SK-N-SH (cell line): Measurements from ENCODE around the gene WNT3. TPM values are rescaled to one million over a fixed set of nuclear protein-coding genes. Genes with fewer than 3 reads are reported as not detected.

Experiments
- CTCF ChIP-seq: fragments of 200-600 bp; sonication (generic); IDR thresholded peaks from 2 replicates; pipeline ENCODE4 v1.6.1; 2017; ENCODE audit warnings: antibody characterized with exemption, mild to moderate bottlenecking, moderate library complexity
- EP300 ChIP-seq, 2 experiments: IDR thresholded peaks; 2 replicates each; pipeline versions ENCODE4 v1.4.0 to v1.6.1; 2012; ENCODE audit warnings: borderline replicate concordance in 1 of 2, low read depth in 1 of 2, low read length in 1 of 2
- NFIC ChIP-seq: IDR thresholded peaks from 2 replicates; pipeline ENCODE4 v1.4.0; 2012; ENCODE audit warnings: borderline replicate concordance
- NRF1 ChIP-seq: IDR thresholded peaks from 2 replicates; pipeline ENCODE4 v1.6.1; 2012; ENCODE audit warnings: low read depth, mild to moderate bottlenecking, low read length
- REST ChIP-seq: IDR thresholded peaks from 2 replicates; pipeline ENCODE4 v1.6.1; 2012; ENCODE audit warnings: mild to moderate bottlenecking, low read depth, low read length, moderate library complexity
- RFX5 ChIP-seq: IDR thresholded peaks from 2 replicates; pipeline ENCODE4 v1.6.1; 2012; ENCODE audit warnings: mild to moderate bottlenecking, improper control_type of control experiment, low read length
- polyA plus RNA-seq, 3 experiments: library from polyadenylated mRNA; depleted of rRNA; stranded (reverse); fragments of >200 nt; gene quantifications; 2 replicates each; pipeline ENCODE4 v1.2.3, GENCODE V29; 2012

WNT3 gene
- polyA plus RNA-seq, 1 of the 3 experiments (the other 2 are of a cell fraction), result 5.3 TPM

DNA sequence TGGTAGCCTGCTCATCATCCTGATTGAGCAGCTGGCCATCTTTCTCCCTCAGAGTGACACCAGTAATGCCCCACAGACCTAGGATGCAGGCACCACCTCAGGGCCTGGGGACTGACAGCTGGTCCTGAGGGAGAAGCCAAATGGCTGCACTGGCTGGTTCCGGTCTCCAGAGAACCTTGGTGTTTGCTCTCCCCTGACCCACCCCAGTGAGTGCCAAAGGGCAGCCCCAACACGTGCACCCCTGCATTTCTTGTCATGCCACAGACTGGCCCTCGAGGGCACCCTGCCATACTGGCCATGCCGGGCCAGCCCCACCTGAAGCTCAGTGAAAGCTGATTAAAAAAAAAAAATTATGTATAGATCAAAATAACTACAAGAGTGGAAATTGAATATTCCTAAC is 100.5 kb downstream of the WNT3 start (continued):
- TF ChIP-seq REST (no peak), CTCF (no peak), RFX5 (no peak), EP300 (IDR thresholded peaks at IDR 0.05; ENCODE audit: borderline replicate concordance in 1 of 2, low read depth in 1 of 2, low read length in 1 of 2) (no peak), NFIC (no peak), NRF1 (no peak)

Other genes starting within 250 kb of the WNT3 start
- 2.9 and 5.1 TPM in 2 replicates for gene ARL17A, start 239.0 kb downstream of the WNT3 start, polyA plus RNA-seq (2012; rRNA removed)
- gene NSF, start 228.0 kb downstream of the WNT3 start, polyA plus RNA-seq (2012; rRNA removed), result 31.4 and 40.8 TPM in 2 replicates
- gene WNT9B, start 32.9 kb upstream of the WNT3 start, polyA plus RNA-seq (2012; rRNA removed), result not detected in 2 replicates
- gene GOSR2, start 104.5 kb upstream of the WNT3 start, polyA plus RNA-seq (2012; rRNA removed), result 74.2 and 105 TPM in 2 replicates
- not detected in 2 replicates for gene RPRML, start 160.6 kb upstream of the WNT3 start, polyA plus RNA-seq (2012; rRNA removed)